HUES64 (cell line): ENCODE measurements around the gene RPS23.
"Not testable (repeated sequence)": the region's sequence is repeated elsewhere in the genome, so short reads cannot be mapped to it uniquely, and the experiment has no call there.

Source experiments
- H3K27ac ChIP-seq: 2 replicates; pipeline ENCODE4 v1.7.0; 2013; ENCODE audit warnings: low read depth, low read length, inconsistent platforms
- H3K27me3 ChIP-seq: 2 replicates; pipeline ENCODE4 v1.6.1; 2013; ENCODE audit warnings: mild to moderate bottlenecking, low read length; ENCODE audit not compliant: insufficient read depth
- H3K36me3 ChIP-seq: 2 replicates; pipeline ENCODE4 v1.6.1; 2013; ENCODE audit warnings: mild to moderate bottlenecking, low read length; ENCODE audit not compliant: insufficient read depth
- H3K4me1 ChIP-seq: 2 replicates; pipeline ENCODE4 v1.6.1; 2013; ENCODE audit warnings: mild to moderate bottlenecking, low read length, moderate library complexity; ENCODE audit not compliant: insufficient read depth
- H3K4me3 ChIP-seq: 2 replicates; pipeline ENCODE4 v1.5.1; 2013; ENCODE audit warnings: mild to moderate bottlenecking, low read length, moderate library complexity
- H3K9ac ChIP-seq: 2 replicates; pipeline ENCODE4 v1.6.1; 2013; ENCODE audit warnings: mild to moderate bottlenecking, low read depth, low read length
- H3K9me3 ChIP-seq: 2 replicates; pipeline ENCODE4 v1.6.1; 2013; ENCODE audit warnings: low read depth, low read length; ENCODE audit not compliant: insufficient read depth
- WGBS: fragments of 150-250, 120-280 bp; methylation state at CpG from one replicate; pipeline ENCODE4 v1.1.7; 2013; ENCODE audit warnings: missing lambda C conversion rate; 5-methylcytosine and 5-hydroxymethylcytosine counted together

The RPS23 gene

DNA sequence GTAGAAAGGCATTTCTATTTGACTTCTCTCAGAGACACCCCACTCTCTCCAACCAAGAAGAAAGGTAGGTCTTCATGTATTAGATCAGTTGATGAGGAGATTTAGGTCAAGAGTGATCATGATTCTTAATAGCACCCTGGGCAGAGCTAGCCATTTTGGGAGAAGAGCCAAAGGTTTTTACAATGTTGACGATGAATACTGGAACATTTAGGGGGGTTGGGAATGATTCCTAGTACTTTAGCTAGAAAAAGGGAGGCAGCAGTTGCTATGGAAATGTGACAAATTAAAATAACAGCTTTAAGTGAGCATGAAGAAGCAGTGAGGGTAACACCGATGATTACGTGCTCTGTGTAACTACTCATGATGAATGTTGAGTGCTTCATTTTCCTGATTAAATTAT lies 9.5 kb upstream of the RPS23 start:
- H3K27ac ChIP-seq: no peak overlapping the region

DNA sequence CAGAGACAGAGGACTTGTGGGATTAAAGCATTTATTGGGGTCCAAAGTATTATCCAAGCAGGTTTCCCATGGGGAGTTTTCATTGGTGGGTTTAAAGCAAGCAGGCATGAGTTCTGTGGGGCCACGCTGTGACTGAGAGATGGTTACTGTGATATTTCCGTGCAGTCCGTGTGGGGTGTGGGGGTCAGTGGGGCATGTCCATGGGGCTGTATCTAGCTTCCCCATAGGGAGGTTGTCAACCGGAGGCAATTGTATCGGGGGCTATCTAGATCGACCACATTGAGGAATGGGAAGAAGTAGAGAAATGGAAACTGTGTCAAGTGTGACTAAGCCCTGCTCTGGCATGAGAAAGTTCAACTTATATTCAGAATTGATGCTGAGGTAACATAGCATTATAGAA lies 7.1 kb upstream of the RPS23 start:
- H3K27me3 ChIP-seq: no peaks in the 10 kb centered on the region
- H3K9ac ChIP-seq: no peak overlapping the region
- H3K4me3 ChIP-seq: no peak overlapping the region
- H3K36me3 ChIP-seq: no peaks in the 10 kb centered on the region
- H3K4me1 ChIP-seq: peaks cover 7% of the 10 kb centered on the region
- no peaks in the 10 kb centered on the region for H3K9me3 ChIP-seq
- no peak overlapping the region for H3K27ac ChIP-seq
- 92% methylated on average over 6 of the region's 6 CpGs for WGBS

More for the DNA sequence above, 9.5 kb upstream of the RPS23 start:
- Histone ChIP-seq H3K9me3 (no peaks in the 10 kb centered on the region), H3K27me3 (no peaks in the 10 kb centered on the region), H3K4me1 (peaks cover 21% of the 10 kb centered on the region), H3K9ac (no peak overlapping the region), H3K4me3 (no peak overlapping the region), H3K36me3 (no peaks in the 10 kb centered on the region)
- 90% methylated on average over 3 of the region's 3 CpGs for WGBS

DNA sequence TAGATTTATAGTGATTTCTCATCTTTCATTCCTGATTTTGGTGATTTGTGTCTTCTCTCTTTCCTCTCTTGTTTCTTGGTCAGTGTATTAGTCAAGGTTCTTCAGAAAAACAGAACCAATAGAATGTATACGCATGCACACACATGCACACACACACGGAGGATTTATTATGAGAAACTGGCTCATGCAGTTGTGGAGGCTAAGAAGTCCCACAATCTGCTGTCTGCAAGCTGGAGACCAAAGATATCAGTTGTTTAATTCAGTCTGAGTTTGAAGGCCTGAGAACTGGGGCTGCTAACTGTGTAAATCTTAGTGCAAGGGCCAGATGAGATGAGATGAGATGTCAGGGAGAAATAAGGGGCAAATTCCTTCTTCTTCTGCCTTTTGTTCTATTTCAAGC lies 5.7 kb upstream of the RPS23 start:
- WGBS: 100% methylated on average over 2 of the region's 2 CpGs

DNA sequence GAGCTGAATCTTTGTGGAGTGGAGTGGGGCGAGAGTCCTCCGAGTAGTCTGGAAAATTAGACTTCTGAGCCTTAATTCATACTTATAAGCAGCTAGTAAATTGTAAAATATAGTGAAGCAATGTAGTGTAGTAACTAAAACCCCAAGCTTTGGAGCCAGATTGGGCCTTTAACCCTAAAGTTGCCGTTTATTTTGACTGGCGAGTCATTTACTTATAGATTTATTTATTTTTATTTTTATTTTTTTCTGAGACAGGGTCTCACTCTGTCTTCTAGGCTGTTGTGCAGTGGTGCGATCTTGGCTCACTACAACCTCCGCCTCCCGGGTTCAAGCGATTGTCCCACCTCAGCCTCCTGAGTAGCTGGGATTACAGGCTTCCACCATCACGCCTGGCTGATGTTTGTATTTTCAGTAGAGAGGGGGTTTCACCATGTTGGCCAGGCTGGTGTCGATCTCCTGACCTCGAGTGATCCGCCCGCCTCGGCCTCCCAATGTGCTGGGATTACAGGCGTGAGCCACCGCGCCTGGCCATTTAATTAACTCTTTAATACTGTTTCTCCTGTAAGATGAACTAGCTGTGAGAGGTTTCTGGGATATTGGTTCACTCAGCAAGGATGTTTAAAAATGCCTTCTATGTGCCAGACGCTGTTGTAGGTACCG lies 687 bp upstream of the RPS23 start:
- H3K27ac ChIP-seq: peak overlapping the region; percentile 94
- peak overlapping the region; percentile 100 for H3K9ac ChIP-seq
- peaks cover 37% of the 10 kb centered on the region for H3K36me3 ChIP-seq
- WGBS: 81% methylated on average over 15 of the region's 19 CpGs
- peak overlapping the region; percentile 98 for H3K4me3 ChIP-seq
- no peaks in the 10 kb centered on the region for H3K9me3 ChIP-seq
- peaks cover 25% of the 10 kb centered on the region for H3K4me1 ChIP-seq
- no peaks in the 10 kb centered on the region for H3K27me3 ChIP-seq

More for the DNA sequence above, 5.7 kb upstream of the RPS23 start:
- no peak overlapping the region for H3K4me3 ChIP-seq
- no peaks in the 10 kb centered on the region for H3K4me1 ChIP-seq
- no peaks in the 10 kb centered on the region for H3K36me3 ChIP-seq
- no peak overlapping the region for H3K9ac ChIP-seq
- H3K27me3 ChIP-seq: no peaks in the 10 kb centered on the region
- H3K27ac ChIP-seq: no peak overlapping the region
- H3K9me3 ChIP-seq: no peaks in the 10 kb centered on the region

DNA sequence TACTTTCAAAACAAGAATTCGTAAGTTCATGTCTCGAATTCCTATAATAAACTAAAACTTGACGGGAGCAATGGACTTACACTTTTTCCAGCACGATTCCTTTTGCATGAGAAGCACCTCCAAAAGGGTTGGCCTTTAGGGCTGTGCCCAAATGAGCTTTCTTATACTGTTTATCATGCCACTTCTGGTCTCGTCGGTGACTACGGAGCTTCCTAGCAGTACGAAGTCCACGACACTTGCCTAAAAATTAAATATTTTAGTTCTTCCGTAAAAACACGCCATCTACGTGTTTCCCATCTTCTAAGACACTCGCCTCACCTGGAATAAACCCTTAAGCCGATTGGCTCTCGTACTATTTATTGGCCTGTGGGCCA lies 554 bp downstream of the RPS23 start:
- Histone ChIP-seq H3K36me3 (peaks cover 38% of the 10 kb centered on the region), H3K27me3 (no peaks in the 10 kb centered on the region), H3K9ac (peak overlapping the region; percentile 100), H3K4me3 (peak overlapping the region; percentile 98), H3K4me1 (peaks cover 25% of the 10 kb centered on the region), H3K9me3 (no peaks in the 10 kb centered on the region), H3K27ac (peak overlapping the region; percentile 94)
- WGBS: 1% methylated on average over 15 of the region's 15 CpGs

DNA sequence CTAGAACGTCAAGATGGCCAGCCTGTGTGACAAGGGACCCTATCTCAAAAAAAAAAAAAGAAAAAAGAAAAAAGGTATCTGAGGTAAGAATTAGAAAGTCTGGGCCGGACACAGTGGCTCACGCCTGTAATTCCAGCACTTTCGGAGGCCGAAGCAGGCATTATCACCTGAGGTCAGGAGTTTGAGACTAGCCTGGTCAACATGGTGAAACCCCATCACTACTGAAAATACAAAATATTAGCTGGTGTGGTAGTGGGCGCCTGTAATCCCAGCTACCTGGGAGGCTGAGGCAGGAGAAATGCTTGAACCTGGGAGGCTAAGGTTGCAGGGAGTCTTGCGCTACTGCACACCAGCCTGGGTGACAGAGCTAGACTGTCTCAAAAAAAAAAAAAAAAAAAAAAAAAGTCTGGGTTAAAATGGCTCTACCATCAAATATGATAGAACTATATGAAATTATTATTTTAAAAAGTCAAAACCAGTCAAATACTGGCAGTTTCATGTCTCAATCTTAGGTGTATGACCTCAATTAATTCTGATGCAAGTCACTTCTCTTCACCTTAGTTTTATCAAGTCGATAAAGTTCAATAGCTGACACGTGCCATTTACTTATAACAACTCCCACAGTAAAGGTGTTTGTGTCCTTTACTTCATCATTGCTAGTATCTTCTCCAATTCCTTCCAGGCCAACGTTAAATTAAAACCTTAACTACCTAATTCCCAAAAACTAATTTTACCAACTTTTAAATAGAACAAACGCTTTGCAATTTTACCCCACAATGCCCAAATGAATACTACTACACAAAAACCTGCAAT lies 1.1 kb downstream of the RPS23 start:
- Histone ChIP-seq H3K27me3 (no peaks in the 10 kb centered on the region), H3K4me3 (peak overlapping the region; percentile 98), H3K9ac (peak overlapping the region; percentile 100), H3K36me3 (peaks cover 38% of the 10 kb centered on the region), H3K9me3 (no peaks in the 10 kb centered on the region), H3K27ac (peak overlapping the region; percentile 94), H3K4me1 (peaks cover 25% of the 10 kb centered on the region)
- WGBS: 70% methylated on average over 11 of the region's 11 CpGs

DNA sequence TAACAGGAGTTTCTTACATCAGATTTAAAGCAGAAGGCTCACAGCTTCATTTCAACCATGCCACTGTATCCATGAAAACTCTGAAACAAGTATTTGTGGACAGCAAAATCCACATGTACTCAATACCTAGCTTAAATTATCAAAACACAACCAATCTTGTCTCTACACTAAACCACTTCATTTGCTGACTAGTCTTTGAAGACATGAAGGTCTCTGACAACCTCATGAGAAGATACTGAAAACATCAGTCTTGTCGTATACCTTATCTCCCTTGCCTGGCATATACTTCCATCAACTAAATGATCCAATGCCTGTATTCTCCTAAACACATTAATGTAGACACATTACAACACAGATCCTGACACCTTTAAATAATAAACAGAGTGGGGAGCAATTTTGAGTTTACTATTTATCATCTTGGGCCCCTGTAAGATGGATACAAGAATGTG lies 2.9 kb downstream of the RPS23 start:
- 96% methylated on average over 1 of the region's 1 CpG for WGBS
- H3K9ac ChIP-seq: peak overlapping the region; percentile 37
- H3K27ac ChIP-seq: peak overlapping the region; percentile 94
- no peaks in the 10 kb centered on the region for H3K9me3 ChIP-seq
- H3K27me3 ChIP-seq: no peaks in the 10 kb centered on the region
- H3K36me3 ChIP-seq: peaks cover 38% of the 10 kb centered on the region
- no peak overlapping the region for H3K4me3 ChIP-seq
- peaks cover 25% of the 10 kb centered on the region for H3K4me1 ChIP-seq

DNA sequence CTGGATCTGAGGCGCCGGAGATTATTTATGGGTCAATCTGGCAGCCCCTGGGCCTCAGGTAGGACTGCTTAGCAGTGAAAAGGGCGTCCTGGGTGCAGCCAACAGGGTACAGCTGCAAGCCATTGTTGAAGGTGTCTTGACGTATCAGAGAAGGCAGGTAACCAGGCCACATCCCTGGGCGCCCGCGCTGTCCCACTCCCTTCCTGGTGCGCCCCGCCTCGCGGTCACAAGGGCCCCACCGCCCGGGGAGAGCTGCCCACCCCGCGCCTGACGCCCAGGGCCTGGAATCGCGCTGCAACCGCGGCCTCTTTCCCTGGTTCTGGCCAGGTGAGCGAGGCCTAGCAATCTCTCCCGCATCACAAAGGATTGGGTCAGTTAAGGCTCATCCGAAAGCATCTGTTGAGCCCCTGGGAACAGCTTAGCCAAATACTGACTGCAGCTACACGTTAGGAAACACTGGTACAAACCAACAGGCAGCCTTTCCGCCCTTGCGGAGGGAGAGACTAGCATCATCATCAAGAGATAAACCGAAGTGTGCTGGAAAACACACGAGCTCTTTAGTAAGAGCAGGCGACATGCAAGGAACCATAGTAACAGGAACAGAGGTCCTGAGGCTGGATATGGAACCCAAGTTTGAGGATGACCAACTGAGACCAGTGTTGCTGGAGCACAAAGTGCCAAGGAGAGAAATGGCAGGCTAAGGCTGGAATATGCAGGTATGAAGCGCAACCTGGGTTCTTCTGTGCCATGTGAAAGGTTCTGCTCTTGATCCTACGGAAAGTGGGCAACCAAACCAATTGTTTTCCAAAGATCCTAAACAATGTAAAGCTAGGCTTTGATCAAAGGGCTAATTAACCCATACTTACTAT lies 3.6 kb downstream of the RPS23 start:
- Histone ChIP-seq H3K36me3 (peaks cover 38% of the 10 kb centered on the region), H3K27ac (peak overlapping the region; percentile 94), H3K4me3 (no peak overlapping the region), H3K9me3 (no peaks in the 10 kb centered on the region), H3K4me1 (peaks cover 25% of the 10 kb centered on the region), H3K9ac (peak overlapping the region; percentile 37), H3K27me3 (no peaks in the 10 kb centered on the region)
- 80% methylated on average over 31 of the region's 31 CpGs for WGBS

DNA sequence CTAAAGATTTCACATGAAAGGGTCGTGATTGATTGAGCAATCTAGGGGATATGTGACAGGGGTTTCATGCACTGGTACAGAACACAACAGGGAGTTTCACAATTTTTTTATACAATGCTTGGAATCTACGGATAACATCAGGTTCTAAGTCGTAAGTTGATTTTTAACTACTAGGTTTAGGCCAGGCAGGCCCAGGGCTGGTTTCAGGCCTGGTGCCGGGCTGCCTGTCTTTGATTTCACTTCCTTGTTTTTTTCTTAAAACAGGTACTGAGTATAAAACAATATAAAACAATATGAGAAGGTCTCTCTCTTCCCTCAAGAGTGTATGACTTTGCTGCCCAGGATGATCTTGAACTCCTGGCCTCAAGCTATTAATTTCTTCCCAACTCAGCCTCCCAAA lies 4.7 kb downstream of the RPS23 start:
- H3K9ac ChIP-seq, H3K9me3 ChIP-seq, H3K27me3 ChIP-seq, H3K4me3 ChIP-seq: not testable (repeated sequence)
- WGBS: 82% methylated on average over 4 of the region's 4 CpGs
- peaks cover 25% of the 10 kb centered on the region for H3K4me1 ChIP-seq
- H3K36me3 ChIP-seq: peaks cover 38% of the 10 kb centered on the region
- peak overlapping the region; percentile 66; the same call in 1 of the 2 replicates for H3K27ac ChIP-seq

DNA sequence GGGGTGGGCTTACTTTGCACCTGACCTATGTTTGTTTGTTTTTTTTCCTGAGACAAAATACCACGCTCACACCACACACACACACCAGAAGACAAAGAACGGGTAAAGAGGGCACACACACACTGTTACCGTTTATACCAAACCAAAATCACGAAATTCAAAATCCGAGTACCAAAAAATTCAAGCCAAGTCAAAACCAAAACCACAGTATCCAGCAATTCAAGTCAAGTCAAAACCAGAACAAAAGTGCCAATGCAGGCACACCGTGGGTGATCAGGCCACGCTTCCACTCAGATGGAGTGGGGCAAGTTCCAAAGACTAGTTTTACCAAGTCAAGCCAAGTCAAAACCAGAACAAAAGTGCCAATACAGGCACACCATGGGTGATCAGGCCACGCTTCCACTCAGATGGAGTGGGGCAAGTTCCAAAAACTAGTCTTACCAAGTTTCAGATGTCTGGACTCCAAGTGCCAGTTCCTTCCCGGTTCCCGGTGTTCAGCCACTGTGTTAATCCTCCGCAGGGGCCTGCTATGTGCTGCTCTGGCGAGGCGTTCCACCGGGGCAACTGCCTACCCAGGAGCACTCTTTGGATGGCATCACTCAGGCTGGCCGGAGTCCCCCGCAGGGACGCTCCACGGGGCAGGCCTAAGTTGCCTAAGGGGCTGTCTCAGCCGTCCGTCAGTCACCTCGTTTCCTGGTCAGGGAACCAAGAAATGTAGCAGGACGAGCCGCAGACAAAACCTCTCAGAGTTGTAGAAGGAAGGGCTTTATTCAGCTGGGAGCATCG lies 5.4 kb downstream of the RPS23 start:
- not testable (repeated sequence) for H3K4me3 ChIP-seq, H3K9ac ChIP-seq, H3K9me3 ChIP-seq, H3K27me3 ChIP-seq
- Histone ChIP-seq H3K27ac (peak overlapping the region; percentile 66; the same call in 1 of the 2 replicates), H3K4me1 (peaks cover 25% of the 10 kb centered on the region), H3K36me3 (peaks cover 37% of the 10 kb centered on the region)
- 74% methylated on average over 24 of the region's 24 CpGs for WGBS
